Measurements from ENCODE around the gene ANK2.

The ANK2 gene

DNA sequence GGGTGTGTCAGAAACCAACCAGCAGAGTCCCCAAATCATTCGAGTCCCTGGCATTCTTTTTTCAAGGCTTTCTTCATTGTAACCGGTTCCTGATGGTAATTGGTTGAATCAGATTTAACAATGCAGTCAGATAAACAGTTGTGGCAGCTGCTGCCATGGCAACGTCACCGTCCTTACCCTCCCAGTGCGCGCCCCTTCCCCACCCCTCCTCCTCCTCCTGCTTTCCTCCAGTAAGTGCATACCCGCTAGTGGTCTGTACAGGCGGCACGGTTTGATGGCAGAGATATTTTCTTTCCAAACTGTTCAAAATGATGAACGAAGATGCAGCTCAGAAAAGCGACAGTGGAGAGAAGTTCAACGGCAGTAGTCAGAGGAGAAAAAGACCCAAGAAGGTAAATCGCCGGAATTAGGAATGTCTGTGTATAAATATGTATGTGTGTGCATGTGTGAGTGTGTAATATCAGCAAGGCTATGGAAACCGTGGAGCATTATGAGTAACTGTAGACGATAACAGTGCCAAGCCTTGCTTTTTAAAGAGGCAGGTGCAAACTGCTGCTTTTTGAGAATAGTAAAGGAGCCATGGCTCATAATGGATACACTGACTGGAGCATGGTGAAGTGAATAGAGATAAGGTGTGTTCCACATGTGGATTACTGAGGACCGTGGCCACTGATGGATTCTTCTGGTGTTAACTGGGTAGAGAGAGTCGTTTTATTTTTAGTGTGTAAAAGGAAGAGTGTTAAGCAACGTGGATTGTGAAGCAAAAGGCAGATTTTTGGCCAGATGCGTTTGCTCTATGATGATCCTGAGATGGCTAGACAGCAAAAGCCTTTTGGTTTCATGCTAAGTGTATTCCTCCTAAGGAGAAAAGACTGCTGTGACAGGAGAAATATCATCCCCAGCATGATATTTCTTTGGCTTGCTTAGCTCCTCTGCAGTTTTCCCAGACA is at the start of gene ANK2:
Gene ANK2 (plus strand): TSS at position 233 of the 950 bp plus-strand sequence. CDS start 76 bp downstream, at position 309.
- DNase-seq = no peak

DNA sequence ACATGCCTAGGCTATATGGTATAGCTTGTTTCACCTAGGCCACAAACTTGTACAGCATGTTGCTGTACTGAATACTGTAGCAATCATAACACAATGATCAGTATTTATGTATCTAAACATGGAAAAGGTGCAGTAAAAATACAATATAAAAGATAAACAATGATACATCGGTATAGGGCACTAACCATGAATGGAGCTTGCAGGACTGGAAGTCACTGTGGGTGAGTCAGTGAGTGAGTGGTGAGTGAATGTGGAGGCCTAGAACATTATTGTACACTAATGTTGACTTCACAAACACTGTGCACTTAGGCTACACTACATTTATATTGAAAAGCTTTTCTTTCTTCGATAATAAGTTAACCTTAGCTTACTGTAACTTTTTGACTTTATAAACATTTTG is 45.6 kb upstream of the ANK2 start:
- DNase-seq = no peak

DNA sequence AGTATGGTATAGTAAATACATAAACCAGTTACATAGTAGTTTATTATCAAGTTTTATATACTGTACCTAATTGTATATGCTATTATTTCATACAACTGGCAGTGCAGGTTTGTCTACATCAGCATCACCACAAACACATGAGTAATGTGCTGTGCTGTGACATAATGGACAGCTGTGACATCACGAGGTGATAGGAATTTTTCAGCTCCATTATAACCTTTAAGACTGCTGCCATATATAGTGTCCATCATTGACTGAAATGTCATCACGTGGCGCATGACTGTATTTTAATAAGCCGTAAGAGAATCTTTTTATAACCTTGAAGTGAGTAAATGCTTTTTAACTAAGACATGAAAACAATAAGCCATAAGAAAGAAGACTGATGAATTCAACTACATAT is 44.8 kb upstream of the ANK2 start:
- DNase-seq = no peak

DNA sequence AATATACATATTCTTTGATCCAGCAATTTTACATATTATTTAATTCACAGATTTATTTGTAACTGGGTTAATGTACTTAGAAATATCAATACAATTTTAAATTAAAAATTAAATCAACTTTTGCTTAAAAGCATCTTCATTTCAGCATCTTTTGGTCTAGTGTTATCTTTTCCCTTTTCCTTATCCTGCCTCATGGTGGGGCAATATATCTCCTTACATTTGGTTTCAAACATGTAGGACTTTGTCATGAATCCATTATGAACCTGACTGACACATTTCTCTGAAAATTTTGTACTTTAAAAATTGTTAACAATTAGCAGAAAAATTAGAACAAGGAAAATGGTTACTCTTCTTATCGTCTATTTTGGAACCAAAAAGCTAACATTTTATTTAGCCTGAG is 42.8 kb upstream of the ANK2 start:
- no peak for DNase-seq

DNA sequence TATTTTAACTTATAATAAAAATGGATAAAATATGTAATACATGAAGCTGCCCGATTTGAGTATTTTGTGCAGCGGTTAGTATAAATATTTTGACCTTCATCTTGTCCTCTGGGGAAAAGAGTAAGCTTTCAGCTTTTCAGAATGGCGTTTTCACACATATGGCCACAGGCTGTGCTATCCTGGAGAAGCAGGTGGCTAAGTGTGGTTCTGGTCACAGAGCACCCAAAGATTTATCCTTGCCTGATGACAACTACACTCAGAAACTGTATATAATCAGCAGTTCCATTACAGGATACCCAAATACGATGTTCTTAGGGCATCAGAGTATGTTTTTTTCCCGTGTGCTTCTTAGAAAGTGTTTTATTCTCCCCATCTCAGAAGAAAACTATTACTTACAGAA is 42.3 kb upstream of the ANK2 start:
- no peak for DNase-seq

DNA sequence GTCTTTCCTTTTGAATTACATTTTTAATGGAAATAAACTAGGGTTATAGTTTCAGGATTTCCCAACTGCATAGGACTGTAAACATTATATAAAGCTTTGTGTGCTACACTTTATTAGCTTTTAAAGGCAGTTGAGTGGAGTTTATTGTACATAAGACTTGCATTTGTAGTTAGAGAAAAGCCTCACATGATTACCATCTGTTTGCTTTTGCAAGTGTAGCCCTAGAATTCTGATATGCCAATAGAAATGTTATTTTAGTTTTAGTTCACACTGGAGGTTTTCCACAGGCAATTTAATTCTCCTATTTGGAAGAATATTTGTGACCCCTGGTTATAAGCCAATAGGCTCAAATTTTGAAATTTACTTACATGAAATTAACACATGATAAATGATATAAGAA is 41.3 kb upstream of the ANK2 start:
- no peak for DNase-seq

DNA sequence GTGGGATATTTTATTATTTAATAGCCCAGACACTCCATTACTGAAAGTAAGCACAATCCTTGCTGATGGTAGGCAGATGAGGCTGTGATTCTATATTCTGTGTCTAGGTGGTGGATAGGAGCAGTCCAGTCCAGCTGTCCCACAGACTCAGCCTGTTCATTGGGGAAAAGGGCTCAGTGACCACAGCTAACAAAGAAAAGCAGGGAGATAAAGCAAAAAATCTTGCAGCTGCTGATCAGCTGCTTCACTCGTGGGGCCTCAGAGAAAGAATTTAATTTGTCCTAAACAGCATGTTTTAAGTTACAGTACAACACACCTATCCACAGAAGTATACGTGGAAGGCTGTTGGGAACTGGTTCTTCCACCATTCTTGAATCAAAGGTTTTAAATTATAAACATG is 40.7 kb upstream of the ANK2 start:
- DNase-seq = no peak

DNA sequence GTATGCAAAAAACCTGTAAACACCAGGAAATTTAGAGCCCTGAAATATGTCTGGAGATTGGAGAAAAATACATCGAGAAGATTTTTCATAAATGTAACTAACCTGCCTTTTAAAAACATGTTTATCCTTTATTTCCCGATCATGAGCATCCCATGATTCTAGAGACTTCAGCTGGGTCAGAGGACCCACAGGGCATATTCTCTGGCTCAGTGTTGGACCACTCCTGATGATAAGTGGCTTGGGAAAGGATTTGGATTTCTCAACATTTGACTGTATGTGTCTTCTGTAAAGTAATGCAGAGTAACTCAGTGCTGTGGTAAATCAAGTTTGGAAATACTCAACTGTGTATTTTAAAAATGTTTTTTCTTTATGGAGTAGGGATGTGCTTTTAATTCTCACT is 40.0 kb upstream of the ANK2 start:
- DNase-seq = no peak

DNA sequence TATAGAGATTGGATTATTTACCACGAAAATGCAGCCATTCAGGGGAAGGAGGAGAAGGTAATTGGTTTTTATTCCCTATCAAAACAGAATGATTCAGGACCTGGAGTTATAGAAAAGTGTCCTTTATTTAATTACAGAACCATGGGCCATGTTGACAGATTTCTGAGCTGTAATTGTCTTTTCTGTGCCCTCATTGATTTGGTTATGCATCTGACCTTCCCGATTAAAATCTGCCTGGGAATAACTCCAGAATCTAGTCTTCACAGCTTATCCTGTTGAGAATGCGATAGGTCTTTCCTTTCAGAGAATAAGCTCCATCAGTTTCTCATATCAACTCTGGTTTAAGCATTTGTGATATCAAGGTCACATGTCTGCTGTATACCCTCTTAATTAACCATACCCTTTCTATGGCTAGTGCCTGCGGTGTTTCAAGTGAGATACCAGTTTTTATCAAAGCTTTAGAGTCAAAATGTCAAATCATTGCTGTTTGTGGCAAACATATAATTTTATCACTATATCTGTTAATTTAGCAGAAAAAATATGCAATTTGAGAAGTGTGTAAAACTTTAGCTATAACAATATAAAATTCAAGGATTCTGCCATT is 37.2 kb upstream of the ANK2 start:
- DNase-seq = no peak

DNA sequence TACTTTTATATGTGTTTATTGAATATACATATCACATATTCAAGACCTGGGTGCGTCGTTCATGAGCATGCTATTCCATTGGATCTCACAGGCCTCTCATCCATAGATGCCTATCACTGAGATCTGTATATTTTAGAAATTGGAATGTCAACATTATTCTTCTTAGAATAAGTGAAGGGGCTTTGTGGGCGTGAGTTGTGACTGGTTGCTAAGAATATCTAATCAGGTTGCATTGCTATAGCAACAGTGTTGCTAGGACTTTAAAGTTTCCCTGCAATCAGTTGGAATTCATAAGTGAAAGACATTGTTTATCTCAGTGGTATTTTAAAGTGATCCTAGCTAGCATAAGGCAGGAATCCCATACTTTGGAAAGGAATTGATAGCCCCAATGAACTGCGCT is 36.7 kb upstream of the ANK2 start:
- DNase-seq = no peak

DNA sequence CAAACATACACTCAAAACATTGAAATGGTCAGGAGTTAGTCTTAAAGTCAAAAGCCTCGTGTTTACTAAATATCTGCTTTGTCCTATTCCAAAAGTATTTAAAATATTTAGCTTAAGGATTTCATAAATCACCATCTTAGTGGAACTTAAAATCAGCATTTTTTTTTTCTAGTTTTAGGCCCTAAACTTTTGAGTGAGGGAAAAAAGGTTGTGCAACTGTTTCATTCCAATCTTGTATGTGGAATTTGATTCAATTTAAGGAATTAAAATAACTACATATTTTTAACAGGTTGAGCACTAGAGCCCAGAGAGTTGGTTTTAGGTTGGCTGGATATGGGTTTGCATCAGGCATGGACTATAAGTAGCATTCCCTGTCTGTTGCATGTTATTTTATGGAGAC is 35.7 kb upstream of the ANK2 start:
- no peak for DNase-seq

DNA sequence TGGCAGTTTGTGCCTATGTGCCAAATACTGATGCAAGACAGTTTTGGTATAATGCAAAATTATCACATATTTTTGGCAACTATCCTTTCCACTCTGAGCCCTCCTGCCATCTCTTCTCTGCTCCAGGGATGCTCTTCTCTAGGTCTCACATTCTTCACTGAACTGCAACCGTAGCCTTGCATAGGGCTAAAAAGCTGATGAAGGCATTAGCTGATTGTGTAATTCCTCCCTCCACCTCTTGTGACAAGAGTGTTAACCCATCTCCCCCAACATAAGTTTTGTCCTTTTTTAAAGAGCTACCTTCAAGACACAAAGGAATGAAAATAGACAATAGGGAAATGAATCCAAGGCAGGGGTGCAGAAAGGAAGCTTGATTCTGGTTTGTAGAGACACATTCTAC is 33.1 kb upstream of the ANK2 start:
- DNase-seq = no peak

DNA sequence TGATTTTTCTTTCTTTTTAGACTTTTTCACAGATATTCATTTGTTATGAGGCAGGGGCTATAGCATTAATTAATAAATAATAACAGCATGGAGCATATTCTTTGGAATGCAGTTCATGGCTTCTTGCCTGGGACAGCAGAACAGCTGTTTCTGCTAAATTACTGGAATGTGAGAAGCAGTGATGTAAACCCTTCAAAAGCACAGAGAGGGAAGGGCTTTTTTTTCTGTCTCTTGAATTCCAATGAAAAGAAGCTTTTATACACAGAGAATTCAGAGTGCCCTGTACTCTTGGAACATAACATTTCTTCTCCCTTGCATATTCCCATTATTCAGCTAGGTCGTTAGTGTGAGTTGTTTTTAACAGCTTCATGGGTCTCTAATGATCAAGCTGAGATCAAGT is 28.5 kb upstream of the ANK2 start:
- no peak for DNase-seq

DNA sequence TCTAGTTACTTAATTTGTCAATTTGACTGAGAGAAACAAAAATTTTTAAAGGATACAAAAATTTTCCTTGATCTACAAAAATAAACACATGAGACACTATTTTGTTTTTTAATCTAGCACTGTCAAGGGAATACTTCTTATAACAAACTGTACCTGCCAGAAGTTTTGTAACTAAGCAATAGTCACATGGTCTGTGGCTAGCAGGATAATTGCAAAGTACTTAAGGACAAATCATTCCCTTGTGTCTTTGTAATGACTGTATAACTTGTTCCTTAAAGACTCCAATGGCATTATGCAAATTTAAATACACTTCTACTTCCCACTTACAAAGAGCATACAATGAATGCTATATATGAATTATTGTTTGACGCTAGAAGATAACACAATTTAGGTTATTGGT is 25.1 kb upstream of the ANK2 start:
- no peak for DNase-seq

DNA sequence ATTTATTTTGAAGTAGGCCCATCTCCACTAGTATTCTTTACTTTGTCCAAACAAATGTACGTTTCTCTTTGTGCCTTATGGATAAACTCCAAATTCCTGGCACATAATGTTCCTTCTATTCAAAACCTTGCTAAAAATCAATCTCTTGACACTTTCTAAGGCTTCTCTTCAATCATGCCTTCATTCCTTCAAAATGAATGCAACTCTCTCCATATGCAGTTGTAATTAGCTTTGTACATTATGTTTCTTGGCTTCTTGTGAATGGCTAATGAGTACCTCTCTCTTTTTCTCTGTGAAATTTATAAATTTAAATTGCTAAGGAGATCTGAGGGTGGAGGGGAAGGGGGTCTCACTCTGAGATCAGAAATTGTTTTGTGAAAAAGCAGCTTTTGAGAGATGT is 24.0 kb upstream of the ANK2 start:
- DNase-seq = no peak

DNA sequence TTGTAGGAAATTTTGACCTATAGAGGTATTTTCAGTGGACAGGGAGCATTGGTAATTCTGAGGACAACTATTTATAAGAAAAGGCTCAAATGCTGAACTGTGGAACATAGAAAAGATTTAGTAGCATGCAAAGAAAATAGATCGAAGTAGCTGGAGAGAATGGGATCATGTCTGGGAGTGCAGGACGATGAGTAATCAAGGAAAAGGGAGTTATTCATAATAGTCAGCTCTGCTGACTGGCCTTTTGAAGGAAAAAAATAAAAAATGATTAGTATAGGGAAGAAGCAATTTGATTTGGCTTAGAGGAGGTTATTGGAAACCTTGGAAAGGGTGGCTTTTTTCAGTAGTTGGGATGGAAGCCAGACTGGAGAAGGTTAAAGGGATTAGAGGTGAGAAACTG is 22.9 kb upstream of the ANK2 start:
- no peak for DNase-seq

DNA sequence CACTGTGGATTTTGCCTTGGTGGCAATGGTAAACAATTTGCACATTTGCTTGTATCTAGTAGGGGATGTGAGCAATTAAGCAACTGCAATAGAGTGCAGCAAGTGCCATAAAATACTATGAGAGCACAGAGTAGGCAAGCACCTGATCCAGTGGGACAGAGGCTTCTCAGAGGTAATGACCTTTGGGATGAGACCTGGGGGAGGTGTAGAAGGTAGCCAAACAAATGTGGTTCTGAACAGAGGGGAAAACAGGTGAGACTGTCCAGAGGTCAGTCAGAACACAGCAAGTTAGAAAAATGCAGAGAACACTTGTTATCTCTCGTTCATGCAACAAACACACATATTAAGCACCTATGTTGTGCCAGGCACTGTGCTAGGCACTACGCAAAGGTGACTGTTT is 21.4 kb upstream of the ANK2 start:
- DNase-seq = no peak

DNA sequence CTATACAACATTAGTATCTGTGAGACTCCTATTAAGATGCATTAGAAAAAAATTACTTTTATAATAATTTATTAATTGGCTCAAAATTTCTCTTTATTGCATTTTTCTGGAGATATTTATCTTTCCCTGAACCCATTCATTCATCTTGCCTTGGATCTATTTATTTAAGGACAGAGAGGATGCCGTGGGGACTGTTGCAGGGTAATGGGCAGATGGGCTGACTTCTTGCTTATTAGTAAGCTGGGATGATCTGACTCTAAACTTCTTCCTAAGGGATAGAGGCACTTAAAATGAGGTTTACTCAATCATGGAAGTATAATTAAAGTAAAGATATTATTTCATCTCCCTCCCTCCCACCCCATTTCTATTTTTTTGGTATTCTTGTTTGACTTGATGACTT is 18.2 kb upstream of the ANK2 start:
- no peak for DNase-seq

DNA sequence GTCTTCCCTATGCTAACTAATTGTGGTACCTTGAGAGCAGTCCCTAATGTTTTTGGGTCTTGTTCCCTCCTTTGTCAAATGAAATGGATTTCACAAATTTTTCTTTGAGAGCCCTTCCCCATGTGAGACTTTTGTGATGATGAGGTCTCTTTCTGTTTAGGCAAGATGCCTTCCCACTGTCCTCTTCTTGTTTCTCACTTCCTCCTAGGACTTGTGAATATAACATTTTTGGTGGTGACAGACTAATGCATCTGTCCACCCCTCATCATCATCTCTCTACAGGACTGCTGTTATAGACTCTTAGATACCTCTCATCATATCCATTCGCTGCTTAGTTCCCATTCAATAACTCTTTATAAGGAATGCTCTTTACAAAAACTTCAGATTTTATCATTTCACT is 8.7 kb upstream of the ANK2 start:
- DNase-seq = no peak

DNA sequence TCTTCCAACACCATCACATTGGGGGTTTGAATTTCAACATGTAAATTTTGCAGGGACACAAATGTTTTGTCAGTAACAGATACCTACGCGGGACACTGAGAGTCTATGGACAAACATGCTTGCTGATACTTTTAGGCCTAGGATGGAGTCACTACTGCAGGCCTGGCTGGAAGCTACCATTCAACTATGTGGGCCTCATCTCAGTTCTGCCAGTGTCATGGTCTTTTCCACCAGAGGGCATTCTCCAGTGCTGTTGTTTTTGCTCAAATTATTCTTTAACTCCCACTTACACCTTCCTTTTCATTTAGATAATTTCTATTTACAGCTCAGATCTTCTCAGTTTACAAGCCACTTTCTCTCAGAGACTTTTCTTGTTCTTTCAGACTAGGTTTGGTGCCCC is 7.0 kb upstream of the ANK2 start:
- DNase-seq = no peak

DNA sequence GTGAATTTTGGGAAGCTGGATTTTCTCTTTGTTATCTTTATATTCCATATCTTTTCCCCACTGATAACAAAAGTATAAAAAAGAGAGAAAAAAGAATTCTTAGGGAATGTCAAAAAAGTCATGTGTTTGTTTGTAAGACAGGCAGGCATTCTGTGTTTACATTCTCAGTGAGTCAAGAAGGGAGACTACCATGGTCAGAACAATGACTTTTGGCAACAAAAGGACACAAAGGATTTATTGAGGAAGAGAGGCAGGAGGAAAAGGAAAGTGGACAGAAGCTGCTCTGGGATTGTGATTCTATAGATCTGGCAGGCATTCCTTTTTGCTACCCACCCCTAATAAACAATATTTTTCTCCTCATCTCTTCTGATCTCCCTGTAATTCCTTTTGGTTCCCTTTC is 5.9 kb upstream of the ANK2 start:
- no peak for DNase-seq

DNA sequence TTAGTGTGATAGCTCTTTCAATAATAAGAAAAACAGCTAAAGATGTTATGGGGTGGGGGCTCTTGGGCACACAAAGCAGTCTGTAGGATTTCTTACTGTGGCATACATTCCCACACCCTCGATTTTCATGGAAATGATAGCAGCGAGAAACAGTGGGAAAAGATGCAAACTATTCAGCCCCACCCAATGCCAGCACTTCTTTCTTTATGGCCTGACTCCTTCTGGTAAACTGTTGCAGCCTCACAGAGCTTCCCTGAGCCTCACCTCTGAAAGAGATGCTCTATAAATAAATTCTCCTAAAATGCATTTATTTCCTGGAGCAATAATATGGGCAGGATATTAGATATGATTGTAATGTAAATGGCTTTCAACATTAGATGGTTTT is 910 bp downstream of the ANK2 start:
- no peak for DNase-seq

DNA sequence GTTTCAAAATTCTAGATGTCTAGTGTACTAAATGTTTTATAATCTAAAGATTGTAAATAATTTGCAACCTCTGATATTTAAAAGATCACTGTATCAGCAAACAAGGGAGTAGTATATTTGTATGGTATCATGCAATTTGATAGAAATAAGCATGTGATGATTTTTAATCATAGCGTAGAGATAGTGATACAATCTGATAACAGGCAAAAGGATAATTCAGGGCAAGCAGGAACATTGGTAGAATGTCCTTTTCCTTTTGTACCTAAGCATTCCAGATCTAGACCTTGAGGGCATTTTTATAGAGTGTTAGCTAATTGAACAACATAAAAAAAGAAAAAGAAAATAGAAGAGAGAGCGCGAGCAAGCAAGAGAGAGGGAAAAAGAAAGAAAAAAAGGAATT is 1.4 kb downstream of the ANK2 start:
- DNase-seq = no peak

DNA sequence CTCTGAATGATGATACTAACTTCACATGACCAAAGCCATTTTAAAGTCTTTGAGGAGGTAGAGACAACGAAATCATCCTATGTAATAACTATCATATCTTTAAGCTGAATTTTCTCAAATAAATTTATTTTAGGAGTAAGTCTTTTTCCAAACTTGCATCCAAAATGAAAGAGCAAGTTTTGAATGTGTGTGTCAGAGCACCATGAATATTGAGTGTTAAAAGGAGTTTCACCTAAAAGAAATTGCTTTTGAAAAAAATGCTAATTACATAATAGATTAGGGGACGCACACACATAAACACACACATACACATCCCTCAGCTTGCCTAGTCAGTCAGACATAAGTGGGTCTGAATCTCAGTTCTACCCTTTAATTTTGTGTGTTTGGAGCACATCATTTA is 1.9 kb downstream of the ANK2 start:
- DNase-seq = no peak
